PC-3 (cell line): ENCODE measurements around the gene MRRF.

Experiments used
- CTCF ChIP-seq: fragments of 300-600 bp; sonication (generic); conservative IDR thresholded peaks from 2 replicates; pipeline ENCODE4 v1.5.1; 2017; ENCODE audit warnings: antibody characterized with exemption, low read depth, mild to moderate bottlenecking, low read length
- EZH2 ChIP-seq: fragments of 300-600 bp; sonication (generic); IDR thresholded peaks from one replicate; pipeline ENCODE4 v1.6.1; 2017; ENCODE audit warnings: antibody characterized with exemption, mild to moderate bottlenecking, low read length; ENCODE audit not compliant: unreplicated experiment
- EZH2phosphoT487 ChIP-seq: fragments of 300-600 bp; sonication (generic); IDR thresholded peaks from 2 replicates; pipeline ENCODE4 v1.6.1; 2018; ENCODE audit warnings: mild to moderate bottlenecking, antibody characterized with exemption, low read length, borderline replicate concordance

- TF ChIP-seq EZH2phosphoT487 (no peak), CTCF (no peak), EZH2 (no peak)
These were observed 8.5 kb upstream of the MRRF start for GRCh38 chr9:122256206-122256605.
